Measurements from ENCODE around the gene BHLHE23. TPM values are rescaled to one million over a fixed set of nuclear protein-coding genes. Genes with fewer than 3 reads are reported as not detected.

The BHLHE23 gene
- total RNA-seq, 1 donor from 2014 or later, result not detected

- Mint-ChIP-seq H3K27me3 (ENCODE audit: low read depth) (no peaks in the 10 kb centered on the region), H3K4me1 (peaks cover 11% of the 10 kb centered on the region), H3K4me3 (no peak overlapping the region), H3K27ac (ENCODE audit: unreplicated experiment) (no peak overlapping the region), H3K36me3 (ENCODE audit: low read depth) (no peaks in the 10 kb centered on the region), H3K9me3 (no peaks in the 10 kb centered on the region)
- no peak for DNase-seq (ENCODE audit: low read depth, low spot score)
- no peak for TF ChIP-seq CTCF (conservative IDR thresholded peaks at IDR 0.05)
These were observed 42.4 kb upstream of the BHLHE23 start for GRCh38 chr20:63049191-63049518.

GRCh38 chr20:63048516-63049190, 41.9 kb upstream of the BHLHE23 start:
- no peaks in the 10 kb centered on the region for H3K9me3 Mint-ChIP-seq
- H3K4me1 Mint-ChIP-seq, result peaks cover 10% of the 10 kb centered on the region
- H3K27ac Mint-ChIP-seq (ENCODE audit: unreplicated experiment), result no peak overlapping the region
- no peak for DNase-seq (ENCODE audit: low read depth, low spot score)
- H3K36me3 Mint-ChIP-seq (ENCODE audit: low read depth), result no peaks in the 10 kb centered on the region
- no peak overlapping the region for H3K4me3 Mint-ChIP-seq
- no peak for TF ChIP-seq CTCF (conservative IDR thresholded peaks at IDR 0.05)
- no peaks in the 10 kb centered on the region for H3K27me3 Mint-ChIP-seq (ENCODE audit: low read depth)

GRCh38 chr20:63047946-63048345, 41.2 kb upstream of the BHLHE23 start:
- Mint-ChIP-seq H3K4me3 (no peak overlapping the region), H3K9me3 (no peaks in the 10 kb centered on the region), H3K4me1 (peaks cover 5% of the 10 kb centered on the region), H3K27ac (ENCODE audit: unreplicated experiment) (no peak overlapping the region), H3K27me3 (ENCODE audit: low read depth) (no peaks in the 10 kb centered on the region), H3K36me3 (ENCODE audit: low read depth) (no peaks in the 10 kb centered on the region)
- no peak for DNase-seq (ENCODE audit: low read depth, low spot score)
- TF ChIP-seq CTCF (conservative IDR thresholded peaks at IDR 0.05), result no peak

GRCh38 chr20:63047267-63047666, 40.5 kb upstream of the BHLHE23 start:
- Mint-ChIP-seq H3K4me1 (peaks cover 3% of the 10 kb centered on the region), H3K27ac (ENCODE audit: unreplicated experiment) (no peak overlapping the region), H3K36me3 (ENCODE audit: low read depth) (no peaks in the 10 kb centered on the region), H3K4me3 (no peak overlapping the region), H3K9me3 (no peaks in the 10 kb centered on the region), H3K27me3 (ENCODE audit: low read depth) (no peaks in the 10 kb centered on the region)
- no peak for TF ChIP-seq CTCF (conservative IDR thresholded peaks at IDR 0.05)
- no peak for DNase-seq (ENCODE audit: low read depth, low spot score)

GRCh38 chr20:63046841-63047240, 40.1 kb upstream of the BHLHE23 start:
- Mint-ChIP-seq H3K4me1 (no peaks in the 10 kb centered on the region), H3K4me3 (no peak overlapping the region), H3K27me3 (ENCODE audit: low read depth) (no peaks in the 10 kb centered on the region), H3K27ac (ENCODE audit: unreplicated experiment) (no peak overlapping the region), H3K36me3 (ENCODE audit: low read depth) (no peaks in the 10 kb centered on the region), H3K9me3 (no peaks in the 10 kb centered on the region)
- no peak for DNase-seq (ENCODE audit: low read depth, low spot score)
- TF ChIP-seq CTCF (conservative IDR thresholded peaks at IDR 0.05), result no peak

Measured in neural crest cell (in vitro differentiated cells).